Ammon's horn (tissue), 1 donor: ENCODE results near the gene BTNL2.

ENCODE experiments used
- DNase-seq: peaks from one replicate; pipeline ENCODE4 v3.0.0-alpha.2; 2016; ENCODE audit warnings: low spot score

The BTNL2 gene

GRCh38 chr6:32413427-32414047, 6.6 kb upstream of the BTNL2 start:
- peak; percentile 89 for DNase-seq

- DNase-seq = no peak
Observed at GRCh38 chr6:32411566-32412327, 4.8 kb upstream of the BTNL2 start.

DNA sequence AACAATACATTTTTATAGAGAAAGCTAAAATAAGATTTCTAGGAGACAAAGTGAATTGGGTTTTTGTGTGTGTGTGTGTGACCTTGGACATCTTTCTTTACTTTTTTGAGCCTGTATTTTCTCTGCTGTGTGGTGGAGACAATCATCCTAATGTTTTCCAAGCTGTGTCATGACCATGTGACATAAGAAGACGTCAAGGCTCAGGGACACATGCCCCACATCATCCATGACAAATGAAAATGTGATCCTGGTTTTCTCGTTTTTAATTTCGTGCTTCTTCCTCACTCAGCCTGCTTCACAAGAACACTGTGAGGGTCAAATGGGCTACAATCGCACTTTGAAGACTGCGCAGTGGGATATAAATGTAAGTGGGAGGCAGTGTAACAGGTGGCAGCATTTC, 3.9 kb upstream of the BTNL2 start:
- DNase-seq = no peak

- DNase-seq = no peak
Observed at GRCh38 chr6:32406197-32406596, 784 bp downstream of the BTNL2 start.

GRCh38 chr6:32405656-32406055, 1.3 kb downstream of the BTNL2 start:
- DNase-seq = no peak

GRCh38 chr6:32402812-32403211, 4.2 kb downstream of the BTNL2 start:
- DNase-seq = no peak

- DNase-seq = no peak
Observed at GRCh38 chr6:32401284-32401963, 5.6 kb downstream of the BTNL2 start.

DNA sequence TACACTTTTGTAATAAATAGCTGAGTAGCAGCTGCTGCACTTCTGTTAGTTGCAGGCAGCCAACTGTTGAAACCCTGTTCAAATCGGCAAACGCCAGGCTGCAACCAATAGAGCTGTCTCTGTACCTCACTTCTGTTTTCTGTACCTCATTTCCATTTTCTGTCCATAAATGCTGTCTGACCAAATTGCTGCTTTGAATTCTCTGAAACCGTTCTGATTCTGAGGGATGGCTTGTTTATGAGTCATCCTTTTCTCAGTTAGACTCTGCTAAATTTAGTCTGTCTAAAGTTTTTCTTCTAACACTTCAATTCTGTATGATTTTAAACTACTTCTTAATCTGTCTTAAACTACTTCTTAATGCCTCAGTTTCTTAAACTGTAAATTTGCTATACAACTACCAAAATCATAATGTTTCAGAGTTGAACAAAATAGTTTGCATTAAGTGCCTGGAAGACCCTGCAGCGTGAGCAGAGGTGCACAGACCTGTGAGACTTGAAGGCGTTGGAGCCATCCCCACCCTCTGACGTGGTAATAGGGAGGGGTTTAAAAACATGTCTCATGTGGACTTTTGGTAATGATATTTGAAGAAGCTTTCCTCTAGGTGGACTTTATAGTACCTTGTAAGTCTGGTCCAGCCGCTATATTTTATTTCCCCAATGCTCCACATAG, 9.6 kb downstream of the BTNL2 start:
- DNase-seq = no peak

DNA sequence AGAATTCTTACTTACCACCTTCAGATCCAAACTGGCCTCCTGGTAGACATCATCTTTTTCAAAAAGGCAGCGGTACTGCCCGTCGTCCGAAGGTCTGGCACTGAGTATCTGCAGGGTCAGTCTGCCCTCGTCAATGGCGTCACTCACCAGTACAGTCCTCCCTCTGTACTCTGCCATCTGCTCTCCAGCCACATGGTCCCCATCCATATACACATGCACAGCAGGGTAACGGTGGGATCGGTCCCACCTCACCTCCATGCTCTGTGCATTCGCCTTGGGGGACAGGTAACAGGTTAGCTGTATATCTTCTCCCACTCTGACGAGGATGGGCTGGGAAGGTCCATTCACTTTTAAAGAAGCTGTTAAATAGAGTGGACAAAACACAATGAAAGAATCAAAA, 11.0 kb downstream of the BTNL2 start:
- DNase-seq = no peak

- DNase-seq = no peak
Observed at GRCh38 chr6:32393665-32394420, 13.1 kb downstream of the BTNL2 start.

- no peak for DNase-seq
Observed at GRCh38 chr6:32391505-32391904, 15.5 kb downstream of the BTNL2 start.

DNA sequence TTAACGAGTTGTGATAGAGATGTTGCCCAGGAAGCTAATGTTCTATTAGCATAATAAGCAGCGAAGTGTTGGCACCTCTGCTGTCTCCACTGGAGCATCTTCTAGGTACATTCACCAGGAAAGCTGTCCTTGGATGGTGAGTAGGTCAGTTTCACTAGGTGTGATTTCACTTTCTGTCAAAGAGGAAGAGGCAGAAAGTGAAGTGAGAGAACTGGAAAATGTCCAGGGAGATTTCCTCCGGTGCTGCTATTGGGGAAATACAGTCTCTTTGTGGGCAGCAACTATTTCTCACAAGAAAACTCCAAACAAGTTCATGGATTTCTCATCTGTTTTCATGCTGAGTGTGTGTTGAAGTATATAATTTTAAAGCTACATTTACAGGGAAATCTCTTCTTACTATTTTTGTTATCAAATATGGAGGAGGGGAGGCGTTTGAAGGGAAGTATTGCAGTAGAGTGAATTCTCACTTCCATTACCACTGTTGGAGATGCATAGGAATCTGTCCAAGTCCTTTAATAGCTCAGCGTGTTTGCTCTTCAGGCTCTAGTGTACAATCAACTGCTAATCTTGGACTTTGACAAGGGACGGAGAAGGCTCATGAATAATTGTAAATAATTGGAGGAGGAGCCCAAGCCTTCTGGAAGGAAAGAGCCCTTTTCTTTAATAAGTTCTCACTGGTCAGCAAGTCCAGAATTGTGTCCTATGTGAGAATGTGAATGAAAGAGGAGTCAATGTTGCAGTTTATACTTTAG, 19.2 kb downstream of the BTNL2 start:
- no peak for DNase-seq

DNA sequence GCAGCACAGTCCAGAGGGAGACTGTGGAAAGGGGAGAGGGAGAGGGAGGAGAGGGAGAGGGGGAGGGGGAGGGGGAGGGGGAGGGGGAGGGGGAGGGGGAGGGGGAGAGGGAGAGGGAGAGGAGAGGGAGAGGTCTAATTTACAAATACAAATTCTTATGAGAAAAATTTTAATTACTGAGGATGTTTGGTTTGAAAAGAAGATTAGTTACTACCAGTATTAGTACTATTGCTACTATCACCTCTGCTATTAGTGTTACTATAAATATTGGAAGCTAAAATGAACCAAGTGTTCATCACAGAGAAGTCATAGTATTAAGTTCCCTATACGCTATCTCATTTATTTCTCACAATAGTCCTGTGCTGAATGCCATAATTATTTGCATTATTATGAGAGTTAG, 20.9 kb downstream of the BTNL2 start:
- DNase-seq = no peak

DNA sequence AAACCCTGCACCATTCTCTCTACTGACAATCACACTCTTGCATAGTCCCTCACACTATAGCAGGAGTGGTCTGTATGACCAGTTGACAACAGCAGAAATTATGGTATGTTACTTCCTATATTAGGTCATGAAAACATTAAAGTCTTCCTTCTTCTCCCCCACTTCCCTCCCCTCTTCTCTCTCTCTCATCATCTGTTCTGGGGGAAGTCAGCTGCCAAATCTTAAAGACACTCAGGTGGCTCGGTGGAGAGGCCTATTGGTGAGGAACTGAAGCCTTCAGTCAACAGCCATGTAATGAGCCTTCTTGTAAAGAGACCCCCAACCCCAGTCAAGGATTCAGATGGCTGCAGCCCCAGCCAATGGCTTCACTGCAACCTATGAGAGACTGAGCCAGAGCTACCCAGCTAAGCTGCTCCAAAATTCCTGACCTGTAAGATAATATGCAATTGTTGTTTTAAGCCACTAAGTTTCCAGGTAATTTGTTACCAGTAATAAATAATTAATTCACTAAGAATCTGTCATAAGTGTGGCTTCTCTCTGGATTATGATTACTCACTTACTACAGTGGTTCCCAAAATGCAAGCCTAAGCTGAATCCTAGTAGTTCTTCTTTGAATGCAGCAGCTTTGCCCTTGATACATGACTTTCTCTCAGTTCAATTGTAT, 24.1 kb downstream of the BTNL2 start:
- DNase-seq = no peak

GRCh38 chr6:32379545-32379944, 27.4 kb downstream of the BTNL2 start:
- no peak for DNase-seq

GRCh38 chr6:32375739-32376529, 31.0 kb downstream of the BTNL2 start:
- DNase-seq = no peak

GRCh38 chr6:32371803-32372202, 35.2 kb downstream of the BTNL2 start, which contains the start of gene TSBP1:
Gene TSBP1, minus strand, starts transcription at chr6:32371903. Its CDS starts 197 bp downstream, at chr6:32371706.
- no peak for DNase-seq

- DNase-seq = no peak
Observed at GRCh38 chr6:32371229-32371628, 35.8 kb downstream of the BTNL2 start.

- no peak for DNase-seq
Observed at GRCh38 chr6:32370505-32370904, 36.5 kb downstream of the BTNL2 start.

- DNase-seq = no peak
Observed at GRCh38 chr6:32369660-32370059, 37.3 kb downstream of the BTNL2 start.
